Ascending aorta (tissue), 2 donors: ENCODE measurements around the gene SCAF8. TPM values are rescaled to one million over a fixed set of nuclear protein-coding genes. Genes with fewer than 3 reads are reported as not detected.
"Not testable (repeated sequence)": the region's sequence is repeated elsewhere in the genome, so short reads cannot be mapped to it uniquely, and the experiment has no call there.

Experiments used
- DNase-seq, 2 donors: peaks; one replicate each; pipeline ENCODE4 v3.0.0-alpha.2; 2019; ENCODE audit warnings: low spot score in 2 of 2
- H3K27ac ChIP-seq, 2 donors: fragments of 200-600 bp; sonication (generic); one replicate each; pipeline ENCODE4 v1.5.1; 2016 to 2017; ENCODE audit warnings: mild to moderate bottlenecking in 1 of 2
- H3K27me3 ChIP-seq: fragments of 200-600 bp; sonication (generic); one replicate; pipeline ENCODE4 v1.5.1; 2017
- H3K36me3 ChIP-seq, 2 donors: fragments of 200-600 bp; sonication (generic); one replicate each; pipeline ENCODE4 v1.5.1; 2016
- H3K4me1 ChIP-seq, 2 donors: fragments of 200-600 bp; sonication (generic); one replicate each; pipeline ENCODE4 v1.5.1; 2016 to 2017; ENCODE audit warnings: mild to moderate bottlenecking in 1 of 2
- H3K4me3 ChIP-seq, 2 donors: fragments of 200-600 bp; sonication (generic); one replicate each; pipeline ENCODE4 v1.5.1; 2016 to 2017; ENCODE audit warnings: mild to moderate bottlenecking in 1 of 2
- H3K9me3 ChIP-seq, 2 donors: fragments of 200-600 bp; sonication (generic); one replicate each; pipeline ENCODE4 v1.5.1; 2016
- intact Hi-C: fragments of 100-400 bp; cut with DNase I; formaldehyde crosslinking; loops from one replicate; pipeline ENCODE4 v1.15.1; 2023
- total RNA-seq: library from RNA; depleted of rRNA; stranded (reverse); fragments of >200 nt; gene quantifications from one replicate; pipeline ENCODE4 v1.1.0, GENCODE V29; 2016
- TF ChIP-seq, protein P1 (sequence below), 3 experiments: fragments of 200-600 bp in 2 of 3; fragments of 450-650 bp in 1 of 3; sonication (generic) in 2 of 3; IDR thresholded peaks; one replicate each; pipeline ENCODE4 v1.5.1; 2016 to 2019; ENCODE audit warnings: antibody characterized with exemption in 3 of 3, mild to moderate bottlenecking in 1 of 3, moderate library complexity in 1 of 3

Gene SCAF8
- total RNA-seq, 1 donor from 2014 or later: 22.6 TPM

DNA sequence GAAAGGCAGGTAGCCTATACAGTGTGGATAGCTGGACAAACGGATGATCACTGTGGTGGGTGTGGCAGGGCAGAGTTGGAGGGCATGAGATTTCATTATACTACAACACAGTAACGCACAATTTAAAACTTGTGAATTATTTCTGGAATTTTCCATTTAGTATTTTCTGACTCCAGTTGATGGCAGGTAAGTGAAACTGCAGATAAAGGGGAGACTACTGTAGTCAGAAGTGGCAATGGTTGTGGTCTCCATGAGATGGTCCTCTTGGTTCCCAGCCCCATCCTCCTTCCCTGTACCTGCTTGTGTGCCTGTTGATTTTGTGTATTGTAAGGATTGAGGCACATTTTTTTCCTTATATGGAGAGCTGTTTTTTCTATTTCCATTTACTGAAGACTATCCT lies 22.5 kb upstream of the SCAF8 start:
- TF ChIP-seq, protein P1, sequence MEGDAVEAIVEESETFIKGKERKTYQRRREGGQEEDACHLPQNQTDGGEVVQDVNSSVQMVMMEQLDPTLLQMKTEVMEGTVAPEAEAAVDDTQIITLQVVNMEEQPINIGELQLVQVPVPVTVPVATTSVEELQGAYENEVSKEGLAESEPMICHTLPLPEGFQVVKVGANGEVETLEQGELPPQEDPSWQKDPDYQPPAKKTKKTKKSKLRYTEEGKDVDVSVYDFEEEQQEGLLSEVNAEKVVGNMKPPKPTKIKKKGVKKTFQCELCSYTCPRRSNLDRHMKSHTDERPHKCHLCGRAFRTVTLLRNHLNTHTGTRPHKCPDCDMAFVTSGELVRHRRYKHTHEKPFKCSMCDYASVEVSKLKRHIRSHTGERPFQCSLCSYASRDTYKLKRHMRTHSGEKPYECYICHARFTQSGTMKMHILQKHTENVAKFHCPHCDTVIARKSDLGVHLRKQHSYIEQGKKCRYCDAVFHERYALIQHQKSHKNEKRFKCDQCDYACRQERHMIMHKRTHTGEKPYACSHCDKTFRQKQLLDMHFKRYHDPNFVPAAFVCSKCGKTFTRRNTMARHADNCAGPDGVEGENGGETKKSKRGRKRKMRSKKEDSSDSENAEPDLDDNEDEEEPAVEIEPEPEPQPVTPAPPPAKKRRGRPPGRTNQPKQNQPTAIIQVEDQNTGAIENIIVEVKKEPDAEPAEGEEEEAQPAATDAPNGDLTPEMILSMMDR (IDR thresholded peaks at IDR 0.05): no peak
- no peaks in the 10 kb centered on the region for H3K4me1 ChIP-seq
- intact Hi-C loops: no loop called here
- no peaks in the 10 kb centered on the region for H3K36me3 ChIP-seq
- no peak overlapping the region for H3K4me3 ChIP-seq
- DNase-seq: no peak
- H3K27me3 ChIP-seq: no peaks in the 10 kb centered on the region
- H3K9me3 ChIP-seq: no peaks in the 10 kb centered on the region
- no peak overlapping the region for H3K27ac ChIP-seq

DNA sequence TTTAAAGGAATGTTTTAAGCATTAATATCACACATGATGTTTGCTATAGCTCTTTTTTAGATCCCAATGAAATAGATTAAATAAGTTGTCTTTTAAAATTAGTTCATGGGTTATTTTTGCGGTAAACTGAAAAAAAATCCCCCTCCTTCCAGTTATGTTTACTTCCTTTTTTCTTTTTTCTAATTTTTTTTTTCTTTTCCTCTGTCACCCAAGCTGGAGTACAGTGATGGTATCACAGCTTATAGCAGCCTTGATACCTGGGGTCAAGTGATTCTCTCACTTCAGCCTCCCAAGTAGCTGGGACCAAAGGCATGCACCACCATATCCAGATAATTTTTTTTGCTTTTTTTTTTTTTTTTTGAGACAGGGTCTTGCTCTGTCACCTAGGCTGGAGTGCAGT lies 17.8 kb upstream of the SCAF8 start:
- Histone ChIP-seq H3K27ac (no peak overlapping the region), H3K27me3 (no peaks in the 10 kb centered on the region), H3K36me3 (no peaks in the 10 kb centered on the region), H3K4me1 (no peaks in the 10 kb centered on the region), H3K4me3 (no peak overlapping the region), H3K9me3 (peaks cover 0 to 5% of the 10 kb centered on the region in 2 donors)
- no peak for DNase-seq
- intact Hi-C loops: no loop called here
- TF ChIP-seq, protein P1 (IDR thresholded peaks at IDR 0.05): no peak

DNA sequence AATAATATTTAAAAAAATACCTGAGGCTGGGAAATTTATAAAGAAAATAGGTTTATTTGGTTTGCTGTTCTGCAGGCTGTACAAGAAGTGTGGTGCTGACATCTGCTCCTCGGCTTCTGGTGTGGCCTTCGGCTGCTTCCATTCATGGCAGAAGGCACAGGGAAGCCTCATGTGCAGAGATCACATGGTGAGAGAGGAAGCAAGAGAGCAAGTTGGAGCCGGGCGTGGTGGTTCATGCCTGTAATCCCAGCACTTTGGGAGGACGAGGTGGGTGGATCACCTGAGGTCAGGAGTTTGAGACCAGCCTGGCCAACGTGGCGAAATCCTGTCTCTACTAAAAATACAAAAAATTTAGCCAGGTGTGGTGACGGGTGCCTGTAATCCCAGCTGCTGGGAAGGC lies 16.9 kb upstream of the SCAF8 start:
- H3K9me3 ChIP-seq, intact Hi-C loops, H3K4me3 ChIP-seq, H3K27ac ChIP-seq, H3K4me1 ChIP-seq, DNase-seq, H3K27me3 ChIP-seq, H3K36me3 ChIP-seq: not testable (repeated sequence)

DNA sequence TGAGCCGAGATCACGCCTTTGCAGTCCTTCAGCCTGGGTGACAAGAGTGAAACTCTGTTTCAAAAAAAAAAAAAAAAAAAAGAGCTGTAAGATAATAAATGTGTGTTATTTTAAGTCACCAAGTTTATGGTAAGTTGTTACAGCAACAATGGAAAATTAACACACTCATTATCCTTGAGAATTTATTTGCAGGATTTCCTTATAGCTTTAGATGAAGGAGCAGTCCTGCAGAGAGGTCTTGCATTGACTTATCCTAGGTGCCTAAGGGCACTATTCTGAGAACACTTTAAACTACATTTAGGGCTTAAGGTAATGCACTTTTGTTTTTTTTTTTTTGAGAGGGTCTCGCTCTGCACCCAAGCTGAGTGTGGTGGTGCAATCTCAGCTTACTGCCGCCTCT lies 13.8 kb upstream of the SCAF8 start:
- DNase-seq: no peak
- no peak overlapping the region for H3K27ac ChIP-seq
- TF ChIP-seq, protein P1 (IDR thresholded peaks at IDR 0.05): no peak
- H3K36me3 ChIP-seq: no peaks in the 10 kb centered on the region
- intact Hi-C loops: no loop called here
- no peak overlapping the region for H3K4me3 ChIP-seq
- no peaks in the 10 kb centered on the region for H3K27me3 ChIP-seq
- H3K9me3 ChIP-seq: peaks cover 0 to 5% of the 10 kb centered on the region in 2 donors
- no peaks in the 10 kb centered on the region for H3K4me1 ChIP-seq

DNA sequence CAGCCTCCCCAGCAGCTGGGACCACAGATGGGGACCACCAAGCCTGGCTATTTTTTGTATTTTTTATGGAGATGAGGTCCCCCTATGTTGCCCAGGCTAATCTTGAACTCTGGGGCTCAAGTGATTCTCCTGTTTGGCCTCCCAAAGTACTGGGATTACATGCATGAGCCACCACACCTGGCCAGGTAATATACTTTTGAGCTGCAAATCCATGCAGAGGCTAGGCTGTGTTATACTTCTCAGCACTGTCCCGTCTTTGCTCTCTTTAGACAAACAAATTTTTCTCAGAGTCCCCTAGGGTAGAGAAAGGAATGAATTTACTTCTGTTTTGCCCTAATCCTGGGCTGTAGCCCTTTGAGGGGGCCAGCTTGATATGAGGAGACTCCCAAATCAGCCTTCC lies 13.4 kb upstream of the SCAF8 start:
- intact Hi-C loops: no loop called here
- peaks cover 0 to 5% of the 10 kb centered on the region in 2 donors for H3K9me3 ChIP-seq
- TF ChIP-seq, protein P1 (IDR thresholded peaks at IDR 0.05): no peak
- no peaks in the 10 kb centered on the region for H3K4me1 ChIP-seq
- no peaks in the 10 kb centered on the region for H3K36me3 ChIP-seq
- H3K27ac ChIP-seq: no peak overlapping the region
- no peak overlapping the region for H3K4me3 ChIP-seq
- H3K27me3 ChIP-seq: no peaks in the 10 kb centered on the region
- no peak for DNase-seq

- intact Hi-C loops: no loop called here
- TF ChIP-seq, protein P1 (IDR thresholded peaks at IDR 0.05): no peak
- Histone ChIP-seq H3K4me3 (no peak overlapping the region), H3K36me3 (no peaks in the 10 kb centered on the region), H3K9me3 (peaks cover 0 to 5% of the 10 kb centered on the region in 2 donors), H3K27ac (no peak overlapping the region), H3K4me1 (no peaks in the 10 kb centered on the region), H3K27me3 (no peaks in the 10 kb centered on the region)
- no peak for DNase-seq
Measured at GRCh38 chr6:154721460-154721859, 11.8 kb upstream of the SCAF8 start.
